Choroid plexus epithelial cell (primary cell): ENCODE data around the gene TMEM178A.
A peak's percentile ranks its signal among the peaks of the same experiment; 100 is the strongest.
"Not testable (repeated sequence)": the region's sequence is repeated elsewhere in the genome, so short reads cannot be mapped to it uniquely, and the experiment has no call there.

ENCODE experiments used
- DNase-seq: peaks from one replicate; pipeline ENCODE4 v3.0.0-alpha.2; 2010; ENCODE audit warnings: low read depth
- H3K4me3 ChIP-seq: 2 replicates; pipeline ENCODE4 v1.5.1; 2011; ENCODE audit warnings: low read depth, mild to moderate bottlenecking, control low read depth, low read length, moderate library complexity
- CTCF ChIP-seq: conservative IDR thresholded peaks from 2 replicates; pipeline ENCODE4 v1.5.1; 2011; ENCODE audit warnings: low read depth, mild to moderate bottlenecking, control low read depth, inconsistent platforms, low read length, moderate library complexity

The TMEM178A gene

GRCh38 chr2:39647104-39647765, 18.5 kb upstream of the TMEM178A start:
- no peak for TF ChIP-seq CTCF
- DNase-seq = no peak
- H3K4me3 ChIP-seq = no peak overlapping the region

- TF ChIP-seq CTCF = no peak
- peak; percentile 27 for DNase-seq
Measured at GRCh38 chr2:39648580-39648979, 17.1 kb upstream of the TMEM178A start.

GRCh38 chr2:39649511-39649910, 16.2 kb upstream of the TMEM178A start:
- no peak for TF ChIP-seq CTCF
- no peak for DNase-seq

More at GRCh38 chr2:39648580-39648979, 17.1 kb upstream of the TMEM178A start:
- H3K4me3 ChIP-seq = no peak overlapping the region

GRCh38 chr2:39650468-39650867, 15.2 kb upstream of the TMEM178A start:
- no peak overlapping the region for H3K4me3 ChIP-seq
- no peak for DNase-seq
- TF ChIP-seq CTCF = no peak

More at GRCh38 chr2:39649511-39649910, 16.2 kb upstream of the TMEM178A start:
- H3K4me3 ChIP-seq = no peak overlapping the region

- DNase-seq, H3K4me3 ChIP-seq: not testable (repeated sequence)
Measured at GRCh38 chr2:39656215-39656614, 9.5 kb upstream of the TMEM178A start.

- H3K4me3 ChIP-seq = no peak overlapping the region
- no peak for DNase-seq
- no peak for TF ChIP-seq CTCF
Measured at GRCh38 chr2:39657287-39657937, 8.3 kb upstream of the TMEM178A start.

- DNase-seq = no peak
- no peak for TF ChIP-seq CTCF
- H3K4me3 ChIP-seq = no peak overlapping the region
Measured at GRCh38 chr2:39658371-39658770, 7.3 kb upstream of the TMEM178A start.
